Endothelial cell of umbilical vein (primary cell): ENCODE data around the gene LRP1B.

Source experiments
- EZH2 ChIP-seq: IDR thresholded peaks from 2 replicates; pipeline ENCODE4 v1.6.1; 2012; ENCODE audit warnings: borderline replicate concordance, low read depth, mild to moderate bottlenecking, moderate library complexity, low read length, inconsistent platforms; ENCODE audit not compliant: severe bottlenecking
- POLR2A ChIP-seq: IDR thresholded peaks from 2 replicates; pipeline ENCODE4 v1.6.1; 2012; ENCODE audit warnings: low read depth, mild to moderate bottlenecking, control low read depth, low read length
- POLR2AphosphoS5 ChIP-seq: IDR thresholded peaks from 2 replicates; pipeline ENCODE4 v1.6.1; 2012; ENCODE audit warnings: low read depth, mild to moderate bottlenecking, control low read depth, low read length, moderate library complexity; ENCODE audit not compliant: insufficient read depth
- TF ChIP-seq, protein P1 (sequence below), 2 donors: IDR thresholded peaks; 1 replicate in 1 of 2; 2 replicates in 1 of 2; pipeline ENCODE4 v1.5.1; 2011; ENCODE audit warnings: low read length in 2 of 2, mild to moderate bottlenecking in 2 of 2, moderate library complexity in 2 of 2, control low read depth in 1 of 2, inconsistent platforms in 1 of 2, low read depth in 1 of 2; ENCODE audit not compliant: insufficient read depth in 1 of 2; ENCODE audit errors: extremely low read depth in 1 of 2
- TF ChIP-seq, protein P2 (sequence below): IDR thresholded peaks from 2 replicates; pipeline ENCODE4 v1.6.1; 2011; ENCODE audit not compliant: insufficient read depth, insufficient read length

DNA sequence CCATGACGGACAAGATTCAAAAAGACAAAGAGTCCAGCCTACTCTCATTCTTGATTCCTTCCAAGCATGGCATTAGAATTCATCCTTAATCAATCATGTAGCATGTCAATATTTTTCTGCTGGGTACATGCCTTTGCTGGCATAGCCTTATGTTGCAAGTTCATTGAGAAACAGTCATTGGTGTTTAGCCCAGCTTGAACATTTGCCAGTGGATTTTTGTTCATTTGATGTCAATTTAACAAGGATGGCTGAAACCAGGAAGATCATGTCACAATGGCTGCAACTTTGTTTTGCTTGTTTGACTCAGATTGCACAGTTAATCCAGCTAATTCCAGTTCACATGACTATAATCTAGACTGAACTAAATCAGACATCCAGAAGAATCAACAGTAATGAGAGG, 1132.2 kb downstream of the LRP1B start:
- no peak for TF ChIP-seq POLR2AphosphoS5
- TF ChIP-seq, protein P1, sequence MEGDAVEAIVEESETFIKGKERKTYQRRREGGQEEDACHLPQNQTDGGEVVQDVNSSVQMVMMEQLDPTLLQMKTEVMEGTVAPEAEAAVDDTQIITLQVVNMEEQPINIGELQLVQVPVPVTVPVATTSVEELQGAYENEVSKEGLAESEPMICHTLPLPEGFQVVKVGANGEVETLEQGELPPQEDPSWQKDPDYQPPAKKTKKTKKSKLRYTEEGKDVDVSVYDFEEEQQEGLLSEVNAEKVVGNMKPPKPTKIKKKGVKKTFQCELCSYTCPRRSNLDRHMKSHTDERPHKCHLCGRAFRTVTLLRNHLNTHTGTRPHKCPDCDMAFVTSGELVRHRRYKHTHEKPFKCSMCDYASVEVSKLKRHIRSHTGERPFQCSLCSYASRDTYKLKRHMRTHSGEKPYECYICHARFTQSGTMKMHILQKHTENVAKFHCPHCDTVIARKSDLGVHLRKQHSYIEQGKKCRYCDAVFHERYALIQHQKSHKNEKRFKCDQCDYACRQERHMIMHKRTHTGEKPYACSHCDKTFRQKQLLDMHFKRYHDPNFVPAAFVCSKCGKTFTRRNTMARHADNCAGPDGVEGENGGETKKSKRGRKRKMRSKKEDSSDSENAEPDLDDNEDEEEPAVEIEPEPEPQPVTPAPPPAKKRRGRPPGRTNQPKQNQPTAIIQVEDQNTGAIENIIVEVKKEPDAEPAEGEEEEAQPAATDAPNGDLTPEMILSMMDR (IDR thresholded peaks at IDR 0.05; ENCODE audit: extremely low read depth in 1 of 2, insufficient read depth in 1 of 2, low read depth in 1 of 2, low read length in 2 of 2) = no peak
- no peak for TF ChIP-seq EZH2
- TF ChIP-seq POLR2A = no peak
- TF ChIP-seq, protein P2, sequence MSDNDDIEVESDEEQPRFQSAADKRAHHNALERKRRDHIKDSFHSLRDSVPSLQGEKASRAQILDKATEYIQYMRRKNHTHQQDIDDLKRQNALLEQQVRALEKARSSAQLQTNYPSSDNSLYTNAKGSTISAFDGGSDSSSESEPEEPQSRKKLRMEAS = no peak
